Testis (tissue), 3 donors: Measurements from ENCODE around the gene PGRMC1. TPM values are rescaled to one million over a fixed set of nuclear protein-coding genes. Genes with fewer than 3 reads are reported as not detected.

Experiments used
- polyA plus RNA-seq: library from polyadenylated mRNA; stranded (reverse); fragments of 350-450 nt; fragmentation: Illumina TruSeq; extraction: RNeasy Lipid Tissue Mini Kit (QIAGEN cat#74804); gene quantifications from one replicate; pipeline ENCODE4 v1.2.3, GENCODE V29; 2014; ENCODE audit warnings: low read depth, low replicate concordance; ENCODE audit not compliant: insufficient read depth
- total RNA-seq, 2 donors: library from RNA; depleted of rRNA; stranded (reverse); fragments of >200 nt; gene quantifications; one replicate each; pipeline ENCODE4 v1.2.3, GENCODE V29; 2016

The PGRMC1 gene
- total and polyA plus RNA-seq, 3 donors from 2014 or later, result 53.5 to 99.9 (median 74.8) TPM

Other genes starting within 250 kb of the PGRMC1 start
- gene CT47C1, start 163.3 kb upstream of the PGRMC1 start, total RNA-seq, result 10 to 100 TPM in 1 of 2 donors, 1 to 10 TPM in 1; 4.2 to 13.4 TPM
- 3.8 TPM for gene CT47C1, start 163.3 kb upstream of the PGRMC1 start, polyA plus RNA-seq
- 100 to 1,000 TPM; 245 to 286 TPM for gene KIAA1210, start 108.5 kb upstream of the PGRMC1 start, total RNA-seq
- gene KIAA1210, start 108.5 kb upstream of the PGRMC1 start, polyA plus RNA-seq, result 63.0 TPM
- gene SLC25A43, start 163.1 kb downstream of the PGRMC1 start, total RNA-seq, result 1 to 10 TPM; 3.9 to 6.9 TPM
- gene SLC25A43, start 163.1 kb downstream of the PGRMC1 start, polyA plus RNA-seq, result 5.8 TPM
- 100 to 1,000 TPM; 177 to 246 TPM for gene SLC25A5, start 232.2 kb downstream of the PGRMC1 start, total RNA-seq
- 172 TPM for gene SLC25A5, start 232.2 kb downstream of the PGRMC1 start, polyA plus RNA-seq